Stimulated activated CD4-positive, alpha-beta T cell treated with anti-CD3 and anti-CD28 coated beads, Interleukin-4, amount 100 ng/mL, for 24 hours (primary cell): ENCODE data around the gene EXOC6B.
"Not testable (repeated sequence)": the region's sequence is repeated elsewhere in the genome, so short reads cannot be mapped to it uniquely, and the experiment has no call there.

Experiments used
- DNase-seq: peaks from one replicate; pipeline ENCODE4 v3.0.0-alpha.2; 2020

The EXOC6B gene

DNA sequence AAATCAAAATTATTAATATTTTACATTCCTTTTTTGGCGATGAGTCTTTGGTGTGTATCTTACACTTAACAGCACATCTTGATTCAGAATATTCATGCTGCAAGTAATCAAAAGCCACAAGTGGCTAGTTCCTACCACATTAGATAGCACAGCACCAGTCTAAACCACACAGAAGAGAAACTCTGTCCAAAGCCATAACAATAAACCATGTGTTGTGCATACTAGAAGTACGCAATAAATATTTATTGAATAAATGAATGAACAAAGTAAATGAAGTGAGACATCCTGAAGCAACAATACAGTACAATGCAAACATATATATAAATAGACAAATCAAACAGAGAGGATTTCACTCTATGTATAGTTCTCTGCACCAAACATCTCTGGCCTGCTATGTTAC is 287.3 kb downstream of the EXOC6B start:
- no peak for DNase-seq

DNA sequence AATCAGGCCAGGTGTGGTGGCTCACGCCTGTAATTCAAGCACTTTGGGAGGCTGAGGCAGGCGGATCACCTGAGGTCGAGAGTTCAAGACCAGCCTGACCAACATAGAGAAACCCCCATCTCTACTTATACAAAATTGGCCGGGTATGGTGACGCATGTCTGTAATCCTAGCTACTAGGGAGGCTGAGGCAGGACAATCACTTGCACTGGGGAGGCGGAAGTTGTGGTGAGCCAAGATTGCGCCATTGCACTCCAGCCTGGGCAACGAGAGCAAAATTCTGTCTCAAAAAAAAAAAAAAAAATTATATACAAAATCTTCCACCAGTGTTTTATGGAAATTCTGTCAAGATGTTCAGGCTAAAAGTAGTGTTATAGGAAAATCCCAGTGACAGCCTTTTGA is 290.2 kb downstream of the EXOC6B start:
- DNase-seq: not testable (repeated sequence)

DNA sequence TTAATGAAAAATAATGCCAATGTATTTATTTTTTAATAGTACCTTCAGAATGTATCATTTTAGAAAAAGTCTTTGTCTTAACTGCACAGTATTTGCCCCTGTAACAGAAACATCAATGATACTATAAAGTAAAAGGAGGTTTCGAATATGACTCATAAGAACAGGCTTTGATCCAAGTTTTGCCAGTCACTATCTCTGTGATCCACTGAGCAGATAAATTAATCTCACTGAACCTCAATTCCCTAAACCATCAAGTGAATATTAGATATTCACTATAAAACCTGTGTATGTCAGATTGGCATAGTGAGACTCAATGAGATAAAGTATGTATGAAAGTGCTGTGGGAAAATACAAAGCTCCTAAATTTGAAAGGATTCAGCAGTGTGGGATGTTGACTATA is 292.1 kb downstream of the EXOC6B start:
- DNase-seq: no peak

DNA sequence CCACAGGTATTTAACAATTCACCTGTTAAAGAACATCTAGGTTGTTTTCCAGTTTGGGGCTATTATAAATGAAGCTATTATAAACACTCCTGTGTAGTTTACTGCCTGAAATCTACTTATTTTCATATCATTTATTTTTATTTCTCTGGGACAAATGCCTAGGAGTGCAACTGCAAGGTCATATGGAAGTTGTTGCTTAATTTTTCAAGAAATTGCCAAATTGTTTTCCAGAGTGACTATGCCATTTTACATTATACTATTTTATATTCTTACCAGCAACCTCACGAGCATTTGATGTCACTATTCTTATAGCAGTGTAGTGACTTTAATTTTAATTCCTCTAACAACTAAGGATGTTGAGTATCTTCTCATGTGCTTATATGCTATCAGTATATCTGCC is 298.4 kb downstream of the EXOC6B start:
- no peak for DNase-seq

DNA sequence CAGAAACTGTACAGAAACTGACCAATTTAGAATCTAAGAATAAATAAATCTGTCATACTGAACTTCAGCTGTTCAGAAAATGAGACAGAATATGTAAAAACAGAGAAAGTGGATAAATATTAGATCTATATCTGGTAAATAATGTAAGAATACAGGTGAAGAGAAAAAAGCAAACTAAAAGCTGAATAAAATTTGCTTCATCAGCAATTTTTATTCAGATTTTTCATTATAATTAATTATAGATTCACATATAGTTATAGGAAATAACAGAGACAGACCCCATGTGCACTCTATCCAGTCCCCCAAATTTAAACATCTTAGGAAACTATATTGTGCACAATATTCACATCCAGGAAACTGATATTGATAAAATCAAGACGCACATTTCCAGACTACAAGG is 299.2 kb downstream of the EXOC6B start:
- DNase-seq: no peak

DNA sequence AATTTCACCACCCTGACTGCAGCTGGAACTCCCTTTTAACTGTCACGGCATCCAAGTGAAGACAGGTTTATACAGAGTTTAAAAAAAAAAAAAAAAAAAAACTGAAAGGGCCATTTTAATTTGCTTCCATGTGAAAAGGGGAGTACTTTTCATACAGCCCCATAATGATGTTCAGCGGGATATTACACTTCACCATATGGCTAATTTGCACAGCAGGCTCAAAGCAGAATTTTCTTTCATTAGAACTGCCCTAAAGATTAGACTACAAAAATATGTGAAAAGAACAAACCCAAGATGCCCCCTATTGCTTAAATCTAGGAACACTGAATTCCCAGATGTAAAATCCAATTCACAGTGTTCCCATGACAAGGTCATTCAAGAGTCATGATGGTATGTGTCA is 301.8 kb downstream of the EXOC6B start:
- DNase-seq: no peak

DNA sequence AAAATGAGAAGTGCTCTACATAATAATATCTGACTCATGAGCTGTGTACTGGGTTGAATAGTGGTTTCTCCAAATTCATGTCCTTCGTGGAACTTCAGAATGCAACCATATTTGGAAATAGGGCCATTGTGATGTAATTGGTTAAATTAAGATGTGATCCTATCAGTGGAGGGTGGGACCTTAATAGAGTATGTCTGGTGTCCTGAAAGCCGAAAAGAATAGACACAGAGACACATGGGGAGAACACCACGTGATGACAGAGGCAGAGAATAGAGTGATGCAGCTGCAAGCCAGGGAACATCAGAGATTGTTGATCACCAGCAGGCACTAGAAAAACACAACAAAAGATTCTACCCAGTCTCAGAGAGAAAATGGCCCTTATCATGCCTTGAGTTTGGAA is 310.1 kb downstream of the EXOC6B start:
- no peak for DNase-seq

DNA sequence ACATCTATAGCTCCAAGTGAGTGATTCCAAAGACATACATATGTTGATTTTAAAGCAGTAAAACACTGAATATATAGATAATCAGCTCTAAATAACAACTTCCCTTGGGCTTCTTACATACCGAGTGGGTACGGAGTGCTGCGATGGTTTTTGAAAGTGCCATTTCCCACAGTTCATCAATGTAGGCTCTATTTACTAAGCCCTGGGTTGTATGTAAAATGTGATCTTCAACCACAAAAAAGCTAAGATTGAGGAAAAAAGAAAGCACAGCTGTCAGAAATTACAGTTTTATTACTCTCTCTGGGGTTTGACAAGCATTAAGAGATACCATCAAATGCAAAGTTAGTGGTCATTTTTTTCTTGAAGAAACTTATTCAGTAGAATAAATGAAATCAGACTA is 312.8 kb downstream of the EXOC6B start:
- no peak for DNase-seq

DNA sequence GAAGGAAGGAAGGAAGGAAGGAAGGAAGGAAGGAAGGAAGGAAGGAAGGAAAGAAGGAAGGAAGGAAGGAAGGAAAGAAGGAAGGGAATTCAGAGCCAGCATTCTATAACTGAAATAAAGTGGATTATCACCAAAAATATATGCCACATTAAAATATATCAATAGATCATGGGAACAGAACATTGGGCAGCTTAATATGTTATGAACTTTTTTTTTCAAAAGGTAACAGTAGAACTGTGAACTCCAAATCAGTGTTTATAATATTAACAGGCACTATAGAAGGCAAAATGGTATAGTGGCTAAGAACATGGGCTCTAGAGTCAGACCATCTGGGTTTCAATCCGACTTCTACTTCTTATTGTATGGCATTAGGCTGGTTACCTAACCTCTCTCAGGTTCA is 313.5 kb downstream of the EXOC6B start:
- DNase-seq: no peak

DNA sequence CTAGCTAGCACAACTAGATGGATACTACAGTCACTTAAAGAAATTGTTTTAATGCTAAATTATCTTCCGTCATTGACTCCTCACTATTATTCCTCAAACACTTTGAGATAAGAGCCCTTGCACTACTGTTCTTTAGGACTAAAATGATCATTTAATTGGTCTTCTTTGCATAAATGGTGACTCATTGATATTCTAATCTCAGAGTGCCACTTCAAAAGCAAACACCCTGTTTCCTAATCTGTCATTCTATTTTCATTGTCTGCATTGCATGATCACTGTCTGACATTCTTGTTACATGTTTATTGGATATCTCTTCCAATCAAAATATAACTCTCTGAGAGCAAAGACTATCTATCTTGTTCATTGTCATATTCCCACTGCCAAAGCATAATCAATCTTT is 313.9 kb downstream of the EXOC6B start:
- DNase-seq: no peak

DNA sequence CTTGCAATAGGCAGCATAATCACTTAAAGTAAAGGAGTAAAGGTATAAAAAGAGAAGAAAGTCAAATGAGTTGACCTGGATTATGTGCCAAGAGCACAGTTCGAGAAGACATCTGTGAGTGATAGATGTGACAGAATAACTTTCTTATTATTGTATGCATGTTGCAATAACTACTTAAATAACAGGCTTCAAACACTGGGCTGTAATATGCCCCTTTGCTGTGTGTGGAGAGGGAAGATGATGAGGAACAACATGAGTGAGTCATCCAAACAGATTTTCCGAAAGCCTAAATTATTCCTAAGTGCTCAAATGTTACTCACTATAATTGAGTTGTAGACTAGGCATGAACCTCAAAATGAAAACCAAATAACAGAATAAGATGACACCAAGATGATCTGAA is 328.1 kb downstream of the EXOC6B start:
- no peak for DNase-seq

DNA sequence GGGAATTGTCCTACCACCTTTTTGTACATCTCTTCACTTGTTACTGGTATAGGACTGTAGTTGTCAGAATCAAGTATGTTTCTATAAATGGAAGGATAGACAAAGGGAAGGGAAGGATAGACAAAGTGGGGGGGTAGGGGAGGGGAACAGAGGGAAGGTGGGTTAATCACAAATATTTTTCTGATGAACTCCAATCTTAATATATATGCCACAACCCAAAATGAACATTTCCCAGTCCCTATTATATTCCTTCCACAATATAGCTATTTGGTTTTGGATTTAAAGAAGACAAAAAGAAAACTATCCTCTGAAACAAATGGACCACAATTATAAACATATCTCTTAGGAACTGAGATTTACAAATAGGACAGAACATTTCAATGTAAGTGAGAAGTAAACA is 329.4 kb downstream of the EXOC6B start:
- no peak for DNase-seq

DNA sequence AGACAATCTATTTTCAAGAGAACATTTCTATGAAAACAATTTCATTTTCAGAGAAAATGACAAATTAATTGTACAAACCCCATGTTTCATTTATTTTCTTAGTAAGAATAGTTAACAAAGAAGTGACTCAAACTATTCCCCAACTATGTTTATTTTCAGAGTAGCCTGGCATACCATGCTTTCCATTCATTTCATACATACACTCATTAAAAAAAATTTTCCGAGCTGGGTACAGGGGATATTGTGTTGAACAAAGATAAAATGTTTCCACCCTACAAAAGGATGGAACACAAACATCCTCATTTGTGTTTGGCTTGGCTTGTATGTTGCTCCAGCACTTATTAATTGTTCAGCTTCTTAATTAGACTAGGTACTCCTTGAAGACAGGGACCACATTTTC is 331.4 kb downstream of the EXOC6B start:
- DNase-seq: no peak

DNA sequence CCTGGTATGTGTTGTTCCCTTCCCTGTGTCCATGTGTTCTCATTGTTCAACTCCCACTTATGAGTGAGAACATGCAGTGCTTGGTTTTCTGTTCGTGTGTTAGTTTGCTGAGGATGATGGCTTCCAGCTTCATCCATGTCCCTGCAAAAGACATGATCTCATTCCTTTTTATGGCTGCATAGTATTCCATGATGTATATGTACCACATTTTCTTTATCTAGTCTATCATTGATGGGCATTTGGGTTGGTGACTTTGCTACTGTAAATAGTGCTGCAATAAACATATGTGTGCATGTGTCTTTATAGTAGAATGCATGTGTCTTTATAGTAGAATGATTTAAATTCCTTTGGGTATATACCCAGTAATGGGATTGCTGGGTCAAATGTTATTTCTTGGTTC is 341.2 kb downstream of the EXOC6B start:
- not testable (repeated sequence) for DNase-seq

DNA sequence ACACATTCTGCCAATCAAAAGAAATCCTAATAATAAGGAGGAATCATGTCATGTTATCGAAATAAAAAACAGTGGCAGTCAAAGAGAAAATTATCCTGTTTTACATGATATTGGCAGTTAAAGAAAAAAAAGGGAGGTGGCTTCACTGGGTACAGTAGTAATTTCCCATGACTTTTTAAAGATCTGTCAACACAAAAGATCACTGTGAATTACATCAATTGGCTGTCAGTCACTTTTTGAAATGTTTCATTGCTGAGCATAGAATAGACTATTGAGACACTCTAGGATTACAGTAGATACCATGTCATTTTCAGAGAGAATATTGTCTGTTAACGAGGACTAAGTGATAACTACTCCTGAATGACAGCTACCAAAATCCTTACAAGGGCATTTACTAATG is 342.5 kb downstream of the EXOC6B start:
- no peak for DNase-seq

DNA sequence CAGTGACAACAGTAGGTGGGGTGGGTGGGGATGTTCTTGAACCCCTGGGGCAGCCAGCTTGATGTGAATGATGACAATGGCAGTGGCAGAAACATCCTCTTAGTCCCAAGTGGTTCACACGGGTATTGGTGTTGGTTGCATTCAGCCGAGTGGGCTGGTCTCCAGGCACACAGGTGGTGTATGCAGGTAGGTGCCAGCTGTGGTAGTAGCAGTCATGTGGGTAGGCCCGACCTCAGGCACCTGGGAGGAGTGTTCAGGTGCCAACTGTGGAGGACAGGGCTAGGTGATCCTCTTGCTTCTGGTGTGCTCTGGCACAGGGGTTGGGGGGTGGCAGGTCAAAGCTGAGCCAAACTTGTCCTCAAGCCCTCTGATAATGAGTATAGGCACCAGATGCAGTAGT is 350.6 kb downstream of the EXOC6B start:
- no peak for DNase-seq

DNA sequence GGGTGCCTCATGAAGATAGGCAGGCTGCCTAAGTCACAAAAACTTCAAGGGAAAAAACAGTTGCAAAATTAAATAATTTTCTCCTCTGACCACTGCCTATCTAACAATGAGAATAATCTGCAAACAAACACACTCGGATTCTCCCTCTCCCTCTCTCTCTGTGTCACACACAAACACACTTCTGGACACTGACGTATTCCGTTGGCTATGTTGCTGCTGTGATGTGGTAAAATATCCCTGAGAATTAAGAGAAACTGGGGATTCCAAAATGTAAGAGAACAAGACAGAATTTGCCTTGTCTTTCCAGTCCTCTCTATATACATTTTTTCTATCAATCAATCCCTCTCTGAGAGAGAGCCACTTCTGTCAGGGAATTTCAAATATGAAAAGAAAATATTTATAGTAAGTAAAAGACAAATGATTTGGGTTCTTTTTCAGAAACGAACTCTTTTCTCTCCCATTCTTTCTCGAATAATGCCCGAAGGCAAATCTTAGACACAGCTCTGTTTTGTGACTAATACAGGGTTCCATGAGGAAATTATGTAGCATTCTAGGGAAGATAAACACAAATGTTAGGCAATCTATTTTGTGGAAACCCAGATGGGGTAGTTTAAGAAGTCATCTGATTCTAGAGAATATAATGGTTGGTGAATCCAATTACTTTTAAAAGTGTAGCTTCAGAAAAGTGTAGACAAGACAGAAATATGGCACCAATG is 367.9 kb downstream of the EXOC6B start:
- DNase-seq: no peak

DNA sequence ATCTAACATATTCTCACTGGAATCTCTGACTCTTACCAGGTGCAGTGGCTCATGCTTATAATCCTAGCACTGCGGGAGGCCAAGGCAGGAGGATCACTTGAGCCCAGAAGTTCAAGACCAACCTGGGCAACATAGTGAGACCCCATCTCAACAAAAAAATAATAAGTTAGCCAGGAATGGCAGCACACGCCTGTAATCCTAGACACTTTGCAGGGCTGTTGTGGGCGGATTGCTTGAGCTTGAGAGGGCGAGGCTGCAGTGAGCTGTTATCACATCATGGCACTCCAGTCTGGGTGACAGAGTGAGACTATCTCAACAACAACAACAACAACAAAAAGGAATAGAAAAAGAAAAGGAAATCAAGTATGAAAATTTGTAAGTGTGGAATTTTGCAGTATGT is 371.6 kb downstream of the EXOC6B start:
- no peak for DNase-seq

DNA sequence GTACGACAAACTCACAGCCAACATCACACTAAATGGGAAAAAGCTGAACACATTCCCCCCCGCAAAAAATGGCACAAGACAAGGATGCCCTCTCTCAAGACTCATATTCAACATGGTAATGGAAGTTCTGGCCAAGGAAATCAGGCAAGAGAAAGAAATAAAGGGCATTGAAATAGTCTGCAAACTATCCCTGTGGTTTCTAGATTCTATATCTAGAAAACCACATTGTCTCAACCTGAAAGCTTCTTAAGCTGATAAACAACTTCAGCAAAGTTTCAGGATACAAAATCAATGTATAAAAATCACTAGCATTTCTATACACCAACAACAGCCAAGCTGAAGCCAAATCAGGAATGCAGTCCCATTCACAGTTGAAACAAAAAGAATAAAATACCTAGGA is 383.6 kb downstream of the EXOC6B start:
- DNase-seq: no peak

DNA sequence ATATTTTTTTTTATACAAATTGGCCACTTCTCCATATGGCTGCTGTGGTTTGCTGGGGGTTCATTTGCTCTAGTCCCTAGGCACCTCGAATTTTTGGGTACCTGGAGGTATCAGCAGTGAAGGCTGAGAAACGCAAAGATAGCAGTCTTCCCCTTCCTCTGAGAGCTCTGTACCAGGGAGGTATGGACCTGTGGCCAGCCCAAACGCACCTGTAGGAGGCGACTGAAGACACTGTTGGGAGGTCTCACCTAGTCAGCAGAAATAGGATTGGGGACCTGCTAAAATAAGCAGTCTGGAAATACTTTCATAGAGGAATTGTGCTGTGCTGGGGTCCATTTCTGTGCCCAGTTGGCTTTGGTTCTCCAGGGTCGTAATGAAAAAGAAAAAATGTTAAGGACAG is 385.9 kb downstream of the EXOC6B start:
- DNase-seq: no peak

DNA sequence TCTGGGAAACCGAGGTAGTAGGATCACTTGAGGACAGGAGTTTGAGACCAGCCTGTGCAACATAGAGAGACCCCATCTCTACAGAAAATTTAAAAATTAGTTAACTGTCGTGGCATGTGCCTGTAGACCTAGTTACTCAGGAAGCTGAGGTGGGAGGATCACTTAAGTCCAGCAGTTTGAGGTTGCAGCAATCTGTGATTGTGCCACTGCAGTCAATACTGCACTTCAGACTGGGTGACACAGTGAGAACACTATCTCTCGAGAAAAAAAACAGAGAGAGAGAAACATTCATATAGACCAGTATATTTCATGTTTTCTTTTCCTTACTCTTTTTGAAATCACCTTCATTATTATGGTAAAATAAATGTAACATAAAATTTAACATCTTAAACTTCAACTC is 387.5 kb downstream of the EXOC6B start:
- no peak for DNase-seq

DNA sequence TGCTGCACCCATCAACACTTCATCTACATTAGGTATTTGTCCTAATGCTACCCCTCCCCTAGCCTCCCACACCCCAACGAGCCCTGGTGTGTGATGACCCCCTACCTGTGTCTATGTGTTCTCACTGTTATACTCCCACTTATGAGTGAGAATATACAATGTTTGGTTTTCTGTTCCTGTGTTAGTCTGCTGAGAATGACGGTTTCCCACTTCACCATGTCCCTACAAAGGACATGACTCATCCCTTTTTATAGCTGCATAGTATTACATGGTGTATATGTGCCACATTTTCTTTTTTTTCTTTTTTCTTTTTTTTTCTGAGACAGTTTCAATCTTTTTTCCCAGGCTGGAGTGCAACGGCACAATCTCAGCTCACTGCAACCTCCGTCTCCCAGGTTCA is 394.1 kb downstream of the EXOC6B start:
- no peak for DNase-seq

DNA sequence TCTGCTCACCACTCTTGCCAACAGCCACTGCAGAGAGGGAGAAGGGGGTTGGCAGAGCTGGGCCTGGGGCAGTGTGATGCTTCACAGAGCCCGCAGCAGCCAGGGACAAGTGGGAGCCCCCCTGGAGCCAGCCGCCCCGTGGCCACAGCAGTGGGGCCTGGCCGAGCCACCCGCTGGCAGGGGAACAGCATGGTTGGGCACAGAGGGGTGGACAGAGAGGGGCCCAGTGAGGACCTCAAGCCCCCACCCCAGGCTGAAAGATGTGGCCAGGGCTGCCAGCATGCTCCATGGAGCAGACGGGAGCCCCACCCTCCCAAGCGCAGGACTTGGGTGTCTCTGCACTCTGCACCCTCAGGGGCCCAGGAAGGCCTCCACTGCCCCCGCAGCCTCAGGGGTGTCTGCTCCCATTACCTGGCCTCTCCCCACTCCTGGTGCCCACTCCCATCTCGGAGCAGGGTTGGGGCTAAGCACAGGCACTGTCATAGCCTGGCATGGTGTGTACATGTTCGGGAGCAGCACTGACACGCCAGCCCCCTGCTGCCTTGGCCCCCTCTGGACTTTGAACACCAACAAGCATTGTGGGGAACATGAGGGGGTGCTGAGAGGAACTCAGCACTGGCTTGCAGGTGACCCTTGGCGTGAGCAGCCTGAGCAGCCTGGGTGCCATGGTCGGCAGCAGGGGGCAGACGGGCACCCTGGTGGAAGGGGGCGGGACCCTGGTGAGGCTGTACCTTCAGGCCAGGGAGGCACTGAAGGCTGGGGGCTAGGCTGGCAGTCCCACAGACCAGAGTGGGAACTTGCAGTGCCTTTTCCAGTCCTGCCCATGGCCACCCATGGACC is 398.6 kb downstream of the EXOC6B start:
- DNase-seq: no peak

DNA sequence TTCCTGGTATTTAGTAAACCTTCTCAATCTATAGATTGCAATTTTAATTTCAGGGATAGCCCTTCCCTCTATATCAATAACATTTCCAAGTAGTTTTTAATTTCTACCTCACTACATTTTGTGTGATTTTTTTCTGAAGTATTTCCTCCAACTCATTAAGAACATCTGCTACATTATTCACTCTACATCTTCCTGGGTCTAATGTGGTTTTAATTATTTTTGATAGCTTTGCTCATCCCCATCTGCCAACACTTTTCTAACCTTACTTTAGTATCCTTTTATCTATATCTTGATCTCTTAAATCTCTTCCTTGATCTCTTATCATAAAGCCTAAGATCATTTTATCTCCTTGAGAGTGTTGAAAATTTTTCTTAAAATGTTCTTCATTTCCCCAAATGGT is 399.8 kb downstream of the EXOC6B start:
- DNase-seq: no peak

DNA sequence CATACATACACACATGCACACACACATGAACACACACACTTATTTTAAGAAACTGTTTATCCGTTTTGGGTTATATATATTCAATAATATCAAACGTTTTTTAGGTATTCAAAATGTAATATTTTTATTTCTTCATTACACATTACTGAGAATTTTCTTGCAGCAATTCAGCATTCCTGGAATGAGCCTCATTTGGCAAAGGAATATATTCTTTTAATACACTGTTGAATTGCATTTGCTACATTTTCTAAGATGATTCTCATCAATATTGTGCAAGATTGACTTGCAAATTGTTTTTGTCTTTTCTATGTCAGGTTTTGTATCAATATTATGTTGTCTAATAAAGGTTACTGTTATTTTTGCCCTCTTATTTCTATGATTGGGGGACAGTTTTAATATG is 402.1 kb downstream of the EXOC6B start:
- DNase-seq: no peak
